OCI-LY3 (cell line): ENCODE measurements around the gene MAGEA3.
"Not testable (repeated sequence)": the region's sequence is repeated elsewhere in the genome, so short reads cannot be mapped to it uniquely, and the experiment has no call there.

Source experiments
- H2AFZ ChIP-seq: fragments of 200-600, 300-600 bp; shearing (Covaris generic); 2 replicates; pipeline ENCODE4 v1.6.0; 2014; ENCODE audit warnings: antibody characterized with exemption, low read depth, low read length
- H3K27ac ChIP-seq: fragments of 200-600, 300-600 bp; sonication (generic); 2 replicates; pipeline ENCODE4 v1.5.1; 2014; ENCODE audit warnings: mild to moderate bottlenecking, low read length, moderate library complexity, mixed read lengths
- H3K27me3 ChIP-seq: fragments of 200-600, 300-600 bp; sonication (generic); 2 replicates; pipeline ENCODE4 v1.6.1; 2014; ENCODE audit warnings: low read depth, low read length, mixed read lengths
- H3K36me3 ChIP-seq: fragments of 200-600, 300-600 bp; sonication (generic); replicated peaks from 2 replicates; pipeline ENCODE3; 2014; ENCODE audit warnings: low read depth, low read length, mixed read lengths
- H3K4me1 ChIP-seq: fragments of 300-600, 200-600 bp; sonication (generic); 2 replicates; pipeline ENCODE4 v1.6.1; 2014; ENCODE audit warnings: low read length, mixed read lengths
- H3K4me2 ChIP-seq: fragments of 200-600, 300-600 bp; sonication (generic); 2 replicates; pipeline ENCODE4 v1.6.1; 2014; ENCODE audit warnings: low read length, mixed read lengths
- H3K4me3 ChIP-seq: fragments of 300-600, 200-600 bp; sonication (generic); 2 replicates; pipeline ENCODE4 v1.5.1; 2014; ENCODE audit warnings: antibody characterized with exemption, mild to moderate bottlenecking, low read length, moderate library complexity
- H3K79me2 ChIP-seq: fragments of 300-600, 200-600 bp; shearing (Covaris generic); 2 replicates; pipeline ENCODE4 v1.6.1; 2014; ENCODE audit warnings: mild to moderate bottlenecking, low read length, mixed read lengths
- H3K9ac ChIP-seq: fragments of 300-600, 200-600 bp; shearing (Covaris generic); 2 replicates; pipeline ENCODE4 v1.6.0; 2014; ENCODE audit warnings: mild to moderate bottlenecking, low read length, moderate library complexity
- H3K9me3 ChIP-seq: fragments of 200-600, 300-600 bp; shearing (Covaris generic); 2 replicates; pipeline ENCODE4 v1.6.1; 2014; ENCODE audit warnings: low read length, mixed read lengths; ENCODE audit not compliant: insufficient read depth
- H4K20me1 ChIP-seq: fragments of 200-600, 300-600 bp; sonication (generic); 2 replicates; pipeline ENCODE4 v1.6.1; 2016; ENCODE audit warnings: low read length, mixed read lengths; ENCODE audit not compliant: insufficient read depth
- CTCF ChIP-seq: fragments of 200-600, 300-600 bp; sonication (generic); IDR thresholded peaks from 2 replicates; pipeline ENCODE4 v1.5.1; 2014; ENCODE audit warnings: antibody characterized with exemption, low read length, low read depth
- EZH2phosphoT487 ChIP-seq: fragments of 200-600 bp; shearing (Covaris generic); IDR thresholded peaks from 2 replicates; pipeline ENCODE4 v1.6.1; 2018; ENCODE audit warnings: antibody characterized with exemption, mixed run types, low read depth

The MAGEA3 gene

GRCh38 chrX:152706500-152706899 is 7.9 kb downstream of the MAGEA3 start:
- not testable (repeated sequence) for H3K27me3 ChIP-seq, H3K27ac ChIP-seq, H4K20me1 ChIP-seq, H3K9me3 ChIP-seq, H3K9ac ChIP-seq, H2AFZ ChIP-seq, H3K4me1 ChIP-seq, H3K79me2 ChIP-seq, H3K4me2 ChIP-seq, H3K36me3 ChIP-seq, H3K4me3 ChIP-seq

- not testable (repeated sequence) for H2AFZ ChIP-seq, H3K4me3 ChIP-seq, H3K9ac ChIP-seq, H3K79me2 ChIP-seq, H3K27ac ChIP-seq, H4K20me1 ChIP-seq, H3K4me2 ChIP-seq, H3K36me3 ChIP-seq, H3K4me1 ChIP-seq, H3K9me3 ChIP-seq, H3K27me3 ChIP-seq
Measured at GRCh38 chrX:152709173-152709572, 10.6 kb downstream of the MAGEA3 start, which contains the start of gene CSAG2. CSAG2 (minus strand) TSS chrX:152709273; CDS start chrX:152709112, 161 bp downstream.

- H3K27ac ChIP-seq, H2AFZ ChIP-seq, H3K9ac ChIP-seq, H3K4me1 ChIP-seq, H3K4me2 ChIP-seq, H3K9me3 ChIP-seq, H3K4me3 ChIP-seq, H3K36me3 ChIP-seq, H4K20me1 ChIP-seq, H3K27me3 ChIP-seq, H3K79me2 ChIP-seq: not testable (repeated sequence)
Measured at GRCh38 chrX:152713195-152713594, 14.6 kb downstream of the MAGEA3 start.

- H3K27ac ChIP-seq, H3K9ac ChIP-seq, H3K4me1 ChIP-seq, H4K20me1 ChIP-seq, H2AFZ ChIP-seq, H3K9me3 ChIP-seq, H3K4me3 ChIP-seq, H3K4me2 ChIP-seq, H3K79me2 ChIP-seq, H3K27me3 ChIP-seq, H3K36me3 ChIP-seq: not testable (repeated sequence)
Measured at GRCh38 chrX:152713815-152714787, 15.5 kb downstream of the MAGEA3 start, which contains the start of gene MAGEA2B. MAGEA2B (plus strand) TSS chrX:152714628; CDS start chrX:152717107, 2,479 bp downstream.

GRCh38 chrX:152725409-152725808 is 26.8 kb downstream of the MAGEA3 start:
- Histone ChIP-seq H3K4me2 (no peak overlapping the region), H2AFZ (no peak overlapping the region), H3K9ac (no peak overlapping the region), H3K79me2 (no peaks in the 10 kb centered on the region), H3K4me3 (no peak overlapping the region), H3K27ac (no peak overlapping the region), H4K20me1 (no peaks in the 10 kb centered on the region), H3K27me3 (no peaks in the 10 kb centered on the region), H3K9me3 (no peaks in the 10 kb centered on the region), H3K36me3 (no peaks in the 10 kb centered on the region), H3K4me1 (no peaks in the 10 kb centered on the region)
- TF ChIP-seq EZH2phosphoT487 (no peak), CTCF (no peak)
